Measurements from ENCODE around the gene OLFML2A.

Gene OLFML2A

GRCh38 chr9:124779368-124780059, 2.6 kb downstream of the OLFML2A start:
- DNase-seq (ENCODE audit: extremely low spot score) = no peak
- ChIA-PET POLR2A (no interaction called here), CTCF (interaction anchor here (0.7 to 12.5 kb wide), 8 partner anchors 9 to 162 kb away, joined by 3 to 814 read pairs (median 3); partner anchors contain the start of genes ARPC5L, NR6A1, RPL35 and WDR38)
- TF ChIP-seq CTCF (IDR thresholded peaks at IDR 0.05; ENCODE audit: control extremely low read depth, extremely low read depth, low read depth, missing control alignments) = no peak

- DNase-seq (ENCODE audit: extremely low spot score) = peak; percentile 10
- ChIA-PET POLR2A (no interaction called here), CTCF (interaction anchor here (0.7 to 12.5 kb wide), 8 partner anchors 9 to 163 kb away, joined by 3 to 814 read pairs (median 3); partner anchors contain the start of genes ARPC5L, NR6A1, RPL35 and WDR38)
- no peak for TF ChIP-seq CTCF (IDR thresholded peaks at IDR 0.05; ENCODE audit: control extremely low read depth, extremely low read depth, low read depth, missing control alignments)
Observed at GRCh38 chr9:124780060-124780756, 3.3 kb downstream of the OLFML2A start.

- TF ChIP-seq CTCF (IDR thresholded peaks at IDR 0.05; ENCODE audit: control extremely low read depth, extremely low read depth, low read depth, missing control alignments) = no peak
- ChIA-PET CTCF (interaction anchor here (0.8 to 3.1 kb wide), 3 partner anchors 9 to 72 kb away, joined by 3 to 9 read pairs (median 3); partner anchors contain the start of genes NR6A1 and WDR38), POLR2A (no interaction called here)
- DNase-seq (ENCODE audit: extremely low spot score) = no peak
Observed at GRCh38 chr9:124780757-124781151, 3.8 kb downstream of the OLFML2A start.

GRCh38 chr9:124781967-124782660, 5.2 kb downstream of the OLFML2A start:
- POLR2A ChIA-PET = no interaction called here
- TF ChIP-seq CTCF (IDR thresholded peaks at IDR 0.05; ENCODE audit: control extremely low read depth, extremely low read depth, low read depth, missing control alignments) = no peak
- DNase-seq (ENCODE audit: extremely low spot score) = peak; percentile 6
- CTCF ChIA-PET = interaction anchor here (1.2 to 3.1 kb wide), 4 partner anchors 10 to 71 kb away, joined by 3 to 13 read pairs (median 6); partner anchors contain the start of genes NR6A1 and WDR38

- POLR2A ChIA-PET = no interaction called here
- no peak for TF ChIP-seq CTCF (IDR thresholded peaks at IDR 0.05; ENCODE audit: control extremely low read depth, extremely low read depth, low read depth, missing control alignments)
- CTCF ChIA-PET = interaction anchor here (0.8 to 3.1 kb wide), 5 partner anchors 8 to 71 kb away, joined by 3 to 13 read pairs (median 3); partner anchors contain the start of genes NR6A1 and WDR38
- DNase-seq (ENCODE audit: extremely low spot score) = peak; percentile 9
Observed at GRCh38 chr9:124782661-124783574, 6.0 kb downstream of the OLFML2A start.

Measured in GM10248 (cell line).